Measurements from ENCODE around the gene BCAP29. TPM values are rescaled to one million over a fixed set of nuclear protein-coding genes. Genes with fewer than 3 reads are reported as not detected.
"Not testable (repeated sequence)": the region's sequence is repeated elsewhere in the genome, so short reads cannot be mapped to it uniquely, and the experiment has no call there.

Gene BCAP29
- total and polyA plus RNA-seq, 2 donors (not counting 3 experiments of a cell fraction or from before 2014, with no cell fraction given), result 122 to 162 TPM

DNA sequence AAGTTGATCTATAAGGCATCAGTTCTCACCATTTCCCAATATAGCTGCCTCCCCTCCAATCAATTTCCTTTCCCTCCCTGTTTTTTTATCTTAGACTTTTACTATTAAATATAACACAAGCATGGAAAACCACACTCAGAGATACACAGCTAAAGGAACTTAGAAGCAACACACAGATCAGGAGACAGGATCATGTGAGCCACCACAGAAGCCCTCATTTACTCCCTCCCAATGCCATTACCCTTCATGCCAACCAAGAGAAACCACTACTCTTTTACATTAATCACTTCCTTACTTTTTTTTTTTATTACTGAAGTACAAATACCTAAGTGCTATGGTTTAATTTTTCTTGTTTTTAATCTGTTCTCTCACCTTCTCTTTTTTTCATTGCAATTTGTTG lies 49.3 kb upstream of the BCAP29 start:
- no peaks in the 10 kb centered on the region for H3K9me3 ChIP-seq (replicated peaks; ENCODE audit: control insufficient read depth, insufficient read depth, low read length)
- no TSS peak for BruUV-seq (replicated peaks)
- intact Hi-C loops (cut with micrococcal nuclease) (no loop called here), dilution Hi-C loops (cut with MboI; ENCODE audit: extremely low pct_ligation_motif_present, low sequenced_read_pairs) (no loop called here)
- no peak for FAIRE-seq
- CTCF ChIA-PET, result no interaction called here
- TF ChIP-seq FOS (IDR thresholded peaks at IDR 0.05; ENCODE audit: borderline replicate concordance, insufficient read depth, low read length), result no peak
- no peaks in the 10 kb centered on the region for H3K27me3 ChIP-seq (ENCODE audit: control insufficient read depth in 2 of 2, insufficient read depth in 2 of 2, low read length in 2 of 2)
- H3K4me3 ChIP-seq (replicated peaks in 1 of 3; ENCODE audit: insufficient read depth in 1 of 3, low read depth in 1 of 3, low read length in 3 of 3), result no peak overlapping the region
- H3K9me1 ChIP-seq (replicated peaks; ENCODE audit: control insufficient read depth, extremely low read depth, insufficient read depth, low read length), result no peaks in the 10 kb centered on the region
- no peak for DNase-seq (ENCODE audit: low read depth, low spot score)
- no peaks in the 10 kb centered on the region for H4K20me1 ChIP-seq (replicated peaks; ENCODE audit: control insufficient read depth, extremely low read depth, insufficient read depth, low read length)
- no peak overlapping the region for H3K27ac ChIP-seq (ENCODE audit: insufficient read depth, low read depth, low read length)
- peaks cover 3% of the 10 kb centered on the region for H3K79me2 ChIP-seq (ENCODE audit: control insufficient read depth, insufficient read depth, low read length)
- H3K9ac ChIP-seq (replicated peaks; ENCODE audit: extremely low read depth, insufficient read depth, low read length), result no peak overlapping the region
- H3K36me3 ChIP-seq (ENCODE audit: control insufficient read depth in 2 of 2, extremely low read depth in 1 of 2, insufficient read depth in 2 of 2, low read length in 2 of 2), result peaks cover 0 to 2% of the 10 kb centered on the region in 2 experiments
- H3K4me2 ChIP-seq (ENCODE audit: insufficient read depth, low read length), result no peak overlapping the region
- POLR2A ChIA-PET, result interaction anchor here (0.7 kb wide), 2 partner anchors 170 to 235 kb away, joined by 3 to 6 read pairs; no protein-coding TSS in a partner anchor
- H2AFZ ChIP-seq (ENCODE audit: low read depth, low read length), result no peak overlapping the region
- peaks cover 5% of the 10 kb centered on the region for H3K4me1 ChIP-seq (ENCODE audit: control insufficient read depth, extremely low read depth, insufficient read depth, low read length)

DNA sequence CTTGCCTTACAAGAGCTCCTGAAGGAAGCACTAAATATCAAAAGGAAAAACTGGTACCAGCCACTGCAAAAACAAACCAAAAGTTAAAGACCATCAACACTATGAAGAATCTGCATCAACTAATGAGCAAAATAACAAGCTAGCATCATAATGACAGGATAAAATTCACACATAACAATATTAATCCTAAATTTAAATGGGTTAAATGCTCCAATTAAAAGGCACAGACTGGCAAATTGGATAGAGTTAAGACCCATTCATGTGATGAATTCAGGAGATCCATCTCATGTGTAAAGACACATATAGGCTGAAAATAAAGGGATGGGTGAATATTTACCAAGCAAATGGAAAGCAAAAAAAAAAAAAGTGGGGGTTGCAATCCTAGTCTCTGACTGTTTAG lies 45.9 kb upstream of the BCAP29 start:
- H3K4me1 ChIP-seq (ENCODE audit: control insufficient read depth, extremely low read depth, insufficient read depth, low read length), result no peaks in the 10 kb centered on the region
- DNase-seq (ENCODE audit: low read depth, low spot score), result no peak
- CTCF ChIA-PET, result no interaction called here
- dilution Hi-C loops (cut with MboI; ENCODE audit: extremely low pct_ligation_motif_present, low sequenced_read_pairs), result no loop called here
- no peak overlapping the region for H3K27ac ChIP-seq (ENCODE audit: insufficient read depth, low read depth, low read length)
- no peaks in the 10 kb centered on the region for H3K36me3 ChIP-seq (ENCODE audit: control insufficient read depth in 2 of 2, extremely low read depth in 1 of 2, insufficient read depth in 2 of 2, low read length in 2 of 2)
- no peak overlapping the region for H2AFZ ChIP-seq (ENCODE audit: low read depth, low read length)
- no peaks in the 10 kb centered on the region for H4K20me1 ChIP-seq (replicated peaks; ENCODE audit: control insufficient read depth, extremely low read depth, insufficient read depth, low read length)
- H3K9me3 ChIP-seq (replicated peaks; ENCODE audit: control insufficient read depth, insufficient read depth, low read length), result no peaks in the 10 kb centered on the region
- no peak overlapping the region for H3K4me3 ChIP-seq (replicated peaks in 1 of 3; ENCODE audit: insufficient read depth in 1 of 3, low read depth in 1 of 3, low read length in 3 of 3)
- intact Hi-C loops (cut with micrococcal nuclease), result no loop called here
- no peaks in the 10 kb centered on the region for H3K9me1 ChIP-seq (replicated peaks; ENCODE audit: control insufficient read depth, extremely low read depth, insufficient read depth, low read length)
- TF ChIP-seq, protein P1, sequence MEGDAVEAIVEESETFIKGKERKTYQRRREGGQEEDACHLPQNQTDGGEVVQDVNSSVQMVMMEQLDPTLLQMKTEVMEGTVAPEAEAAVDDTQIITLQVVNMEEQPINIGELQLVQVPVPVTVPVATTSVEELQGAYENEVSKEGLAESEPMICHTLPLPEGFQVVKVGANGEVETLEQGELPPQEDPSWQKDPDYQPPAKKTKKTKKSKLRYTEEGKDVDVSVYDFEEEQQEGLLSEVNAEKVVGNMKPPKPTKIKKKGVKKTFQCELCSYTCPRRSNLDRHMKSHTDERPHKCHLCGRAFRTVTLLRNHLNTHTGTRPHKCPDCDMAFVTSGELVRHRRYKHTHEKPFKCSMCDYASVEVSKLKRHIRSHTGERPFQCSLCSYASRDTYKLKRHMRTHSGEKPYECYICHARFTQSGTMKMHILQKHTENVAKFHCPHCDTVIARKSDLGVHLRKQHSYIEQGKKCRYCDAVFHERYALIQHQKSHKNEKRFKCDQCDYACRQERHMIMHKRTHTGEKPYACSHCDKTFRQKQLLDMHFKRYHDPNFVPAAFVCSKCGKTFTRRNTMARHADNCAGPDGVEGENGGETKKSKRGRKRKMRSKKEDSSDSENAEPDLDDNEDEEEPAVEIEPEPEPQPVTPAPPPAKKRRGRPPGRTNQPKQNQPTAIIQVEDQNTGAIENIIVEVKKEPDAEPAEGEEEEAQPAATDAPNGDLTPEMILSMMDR (IDR thresholded peaks at IDR 0.05; ENCODE audit: extremely low read depth in 1 of 2, insufficient read depth in 1 of 2, low read depth in 1 of 2, low read length in 2 of 2), result no peak
- H3K79me2 ChIP-seq (ENCODE audit: control insufficient read depth, insufficient read depth, low read length), result peaks cover 4% of the 10 kb centered on the region
- POLR2A ChIA-PET, result no interaction called here
- H3K9ac ChIP-seq (replicated peaks; ENCODE audit: extremely low read depth, insufficient read depth, low read length), result no peak overlapping the region
- no peaks in the 10 kb centered on the region for H3K27me3 ChIP-seq (ENCODE audit: control insufficient read depth in 2 of 2, insufficient read depth in 2 of 2, low read length in 2 of 2)
- BruUV-seq (replicated peaks), result no TSS peak
- H3K4me2 ChIP-seq (ENCODE audit: insufficient read depth, low read length), result no peak overlapping the region
- no peak for FAIRE-seq

DNA sequence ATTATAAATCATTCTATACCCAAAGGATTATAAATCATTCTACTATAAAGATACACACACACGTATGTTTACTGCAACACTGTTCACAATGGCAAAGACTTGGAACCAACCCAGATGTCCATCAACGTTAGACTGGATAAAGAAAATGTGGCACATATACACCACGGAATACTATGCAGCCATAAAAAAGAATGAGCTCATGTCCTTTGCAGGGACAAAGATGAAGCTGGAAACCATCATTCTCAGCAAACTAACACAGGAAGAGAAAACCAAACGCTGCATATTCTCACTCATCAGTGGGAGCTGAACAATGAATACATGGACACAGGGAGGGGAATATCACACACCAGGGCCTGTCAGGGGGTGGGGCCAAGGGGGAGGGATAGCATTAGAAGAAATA lies 42.8 kb upstream of the BCAP29 start:
- POLR2A ChIA-PET; H3K36me3 ChIP-seq (ENCODE audit: control insufficient read depth in 2 of 2, extremely low read depth in 1 of 2, insufficient read depth in 2 of 2, low read length in 2 of 2); dilution Hi-C loops (cut with MboI; ENCODE audit: extremely low pct_ligation_motif_present, low sequenced_read_pairs); H3K9me1 ChIP-seq (replicated peaks; ENCODE audit: control insufficient read depth, extremely low read depth, insufficient read depth, low read length); H3K4me3 ChIP-seq (replicated peaks in 1 of 3; ENCODE audit: insufficient read depth in 1 of 3, low read depth in 1 of 3, low read length in 3 of 3); H4K20me1 ChIP-seq (replicated peaks; ENCODE audit: control insufficient read depth, extremely low read depth, insufficient read depth, low read length); CTCF ChIA-PET; H3K27me3 ChIP-seq (ENCODE audit: control insufficient read depth in 2 of 2, insufficient read depth in 2 of 2, low read length in 2 of 2); BruUV-seq (replicated peaks); DNase-seq (ENCODE audit: low read depth, low spot score); H3K4me1 ChIP-seq (ENCODE audit: control insufficient read depth, extremely low read depth, insufficient read depth, low read length); H3K9me3 ChIP-seq (replicated peaks; ENCODE audit: control insufficient read depth, insufficient read depth, low read length); H2AFZ ChIP-seq (ENCODE audit: low read depth, low read length); intact Hi-C loops (cut with micrococcal nuclease); FAIRE-seq; H3K4me2 ChIP-seq (ENCODE audit: insufficient read depth, low read length); H3K79me2 ChIP-seq (ENCODE audit: control insufficient read depth, insufficient read depth, low read length); H3K27ac ChIP-seq (ENCODE audit: insufficient read depth, low read depth, low read length); H3K9ac ChIP-seq (replicated peaks; ENCODE audit: extremely low read depth, insufficient read depth, low read length): not testable (repeated sequence)

Data from endothelial cell of umbilical vein (primary cell).